Stimulated activated naive CD4-positive, alpha-beta T cell treated with Interleukin-2 at 50 U/mL for 16 hours (primary cell): ENCODE results near the gene SHROOM4.

ENCODE experiments used
- DNase-seq: peaks from one replicate; lab custom pipeline; 2025; lab: John Stamatoyannopoulos, UW

SHROOM4 gene

GRCh38 chrX:50780144-50780543 lies 33.9 kb downstream of the SHROOM4 start:
- no peak for DNase-seq

- DNase-seq, result no peak
These were observed 34.3 kb downstream of the SHROOM4 start for GRCh38 chrX:50779694-50780093.

GRCh38 chrX:50778272-50778671 lies 35.7 kb downstream of the SHROOM4 start:
- DNase-seq, result no peak

GRCh38 chrX:50776248-50776647 lies 37.7 kb downstream of the SHROOM4 start:
- DNase-seq, result no peak

GRCh38 chrX:50771382-50771781 lies 42.6 kb downstream of the SHROOM4 start:
- DNase-seq, result no peak

GRCh38 chrX:50770702-50771101 lies 43.3 kb downstream of the SHROOM4 start:
- no peak for DNase-seq

- DNase-seq, result no peak
These were observed 44.5 kb downstream of the SHROOM4 start for GRCh38 chrX:50769389-50770063.

GRCh38 chrX:50768801-50769200 lies 45.2 kb downstream of the SHROOM4 start:
- DNase-seq, result no peak

- DNase-seq, result no peak
These were observed 48.0 kb downstream of the SHROOM4 start for GRCh38 chrX:50765986-50766385.

- DNase-seq, result no peak
These were observed 51.4 kb downstream of the SHROOM4 start for GRCh38 chrX:50762578-50762977.

- DNase-seq, result no peak
These were observed 57.7 kb downstream of the SHROOM4 start for GRCh38 chrX:50756276-50756675.

- DNase-seq, result no peak
These were observed 62.9 kb downstream of the SHROOM4 start for GRCh38 chrX:50751091-50751490.

GRCh38 chrX:50747471-50747900 lies 66.5 kb downstream of the SHROOM4 start:
- no peak for DNase-seq

GRCh38 chrX:50736656-50737055 lies 77.3 kb downstream of the SHROOM4 start:
- no peak for DNase-seq

GRCh38 chrX:50726296-50726695 lies 87.7 kb downstream of the SHROOM4 start:
- no peak for DNase-seq

GRCh38 chrX:50725310-50725709 lies 88.7 kb downstream of the SHROOM4 start:
- no peak for DNase-seq

GRCh38 chrX:50723006-50723405 lies 91.0 kb downstream of the SHROOM4 start:
- no peak for DNase-seq

GRCh38 chrX:50721764-50722521 lies 92.1 kb downstream of the SHROOM4 start:
- DNase-seq, result no peak

GRCh38 chrX:50719614-50720013 lies 94.4 kb downstream of the SHROOM4 start:
- no peak for DNase-seq

- no peak for DNase-seq
These were observed 95.2 kb downstream of the SHROOM4 start for GRCh38 chrX:50718776-50719175.

GRCh38 chrX:50716706-50717105 lies 97.3 kb downstream of the SHROOM4 start:
- DNase-seq, result no peak

- DNase-seq, result no peak
These were observed 101.2 kb downstream of the SHROOM4 start for GRCh38 chrX:50712777-50713176.

GRCh38 chrX:50711907-50712306 lies 102.1 kb downstream of the SHROOM4 start:
- no peak for DNase-seq
